OCI-LY7 (cell line): ENCODE data around the gene DPEP1.

Source experiments
- CTCF ChIP-seq: fragments of 200-600 bp; sonication (generic); conservative IDR thresholded peaks from 2 replicates; pipeline ENCODE4 v1.5.1; 2014; ENCODE audit warnings: mild to moderate bottlenecking, antibody characterized with exemption, low read length, moderate library complexity, mixed read lengths
- EZH2phosphoT487 ChIP-seq: fragments of 200-600 bp; sonication (generic); IDR thresholded peaks from 2 replicates; pipeline ENCODE4 v1.6.1; 2018; ENCODE audit warnings: low read depth, borderline replicate concordance, mild to moderate bottlenecking, mixed run types, antibody characterized with exemption, low read length, moderate library complexity, mixed read lengths

- TF ChIP-seq CTCF (no peak), EZH2phosphoT487 (no peak)
Observed at GRCh38 chr16:89586853-89587252, 26.6 kb upstream of the DPEP1 start.
